Ishikawa (cell line): ENCODE measurements around the gene ANXA2.

Source experiments
- CEBPB ChIP-seq: IDR thresholded peaks from 2 replicates; pipeline ENCODE4 v1.6.1; 2012
- EGR1 ChIP-seq: IDR thresholded peaks from 2 replicates; pipeline ENCODE4 v1.6.1; 2012
- EP300 ChIP-seq: IDR thresholded peaks from 2 replicates; pipeline ENCODE4 v1.6.1; 2012; ENCODE audit warnings: borderline replicate concordance
- MAX ChIP-seq: IDR thresholded peaks from 2 replicates; pipeline ENCODE4 v1.6.1; 2012
- RAD21 ChIP-seq: IDR thresholded peaks from 2 replicates; pipeline ENCODE4 v1.6.1; 2012; ENCODE audit warnings: low read depth
- REST ChIP-seq: IDR thresholded peaks from 2 replicates; pipeline ENCODE4 v1.6.1; 2012; ENCODE audit warnings: low read depth, mild to moderate bottlenecking
- TAF1 ChIP-seq: IDR thresholded peaks from 2 replicates; pipeline ENCODE4 v1.6.1; 2012; ENCODE audit warnings: low read depth, mild to moderate bottlenecking
- YY1 ChIP-seq: IDR thresholded peaks from 2 replicates; pipeline ENCODE4 v1.6.1; 2012; ENCODE audit warnings: low read depth
- ZBTB7A ChIP-seq: IDR thresholded peaks from 2 replicates; pipeline ENCODE4 v1.6.1; 2012; ENCODE audit warnings: low read depth

- no peak for TF ChIP-seq MAX
- no peak for TF ChIP-seq EP300
- no peak for TF ChIP-seq REST
- no peak for TF ChIP-seq CEBPB
- TF ChIP-seq TAF1: no peak
- TF ChIP-seq RAD21: no peak
- TF ChIP-seq ZBTB7A: no peak
- no peak for TF ChIP-seq YY1
- TF ChIP-seq EGR1: no peak
These were observed 81.9 kb downstream of the ANXA2 start for GRCh38 chr15:60315878-60316277.
